NCI-H187 (cell line): ENCODE results near the gene RABGGTB.
"Not testable (repeated sequence)": the region's sequence is repeated elsewhere in the genome, so short reads cannot be mapped to it uniquely, and the experiment has no call there.

ENCODE experiments used
- DNase-seq, 2 experiments: peaks; one replicate each; lab custom pipeline; 2025; lab: John Stamatoyannopoulos, UW

Gene RABGGTB

GRCh38 chr1:75795703-75796193, 9.7 kb downstream of the RABGGTB start:
- DNase-seq, result no peak

- no peak for DNase-seq
Observed at GRCh38 chr1:75796376-75797272, 10.6 kb downstream of the RABGGTB start, which contains the start of gene MSH4. MSH4 (plus strand) TSS chr1:75796882; CDS start chr1:75796986, 104 bp downstream.

DNA sequence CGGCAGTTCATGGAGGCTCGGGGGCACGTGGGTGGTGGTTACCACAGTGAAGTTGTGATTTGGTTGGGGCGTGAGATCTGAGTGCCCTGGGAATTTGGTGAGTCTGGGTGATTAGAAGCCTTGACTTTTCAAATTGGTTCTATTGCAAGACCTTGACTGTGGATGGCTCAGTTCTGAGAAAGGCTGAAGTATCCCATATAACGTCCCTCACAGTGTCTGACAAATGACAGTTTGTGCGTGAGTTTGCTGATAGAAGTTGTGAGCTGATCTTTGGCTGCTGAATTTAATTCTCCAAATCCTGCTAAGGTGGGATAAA, 11.2 kb downstream of the RABGGTB start:
- no peak for DNase-seq

GRCh38 chr1:75797606-75798216, 11.7 kb downstream of the RABGGTB start:
- DNase-seq, result no peak

DNA sequence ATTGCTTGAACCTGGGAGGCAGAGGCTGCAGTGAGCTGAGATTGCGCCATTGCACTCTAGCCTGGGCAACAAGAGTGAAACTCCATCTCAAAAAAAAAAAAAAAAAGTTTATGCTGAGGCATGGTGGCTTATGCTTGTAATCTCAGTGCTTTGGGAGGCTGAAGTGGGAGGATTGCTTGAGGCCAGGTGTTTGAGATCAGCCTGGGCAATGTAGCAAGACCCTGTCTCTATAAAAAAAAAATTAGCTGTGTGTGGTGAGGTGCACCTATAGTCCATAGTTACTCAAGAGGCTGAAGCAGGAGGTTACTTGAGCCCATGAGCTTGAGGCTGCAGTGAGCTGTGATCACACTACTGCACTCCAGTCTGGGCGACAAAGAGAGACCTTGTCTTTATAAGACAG, 15.4 kb downstream of the RABGGTB start:
- not testable (repeated sequence) for DNase-seq

DNA sequence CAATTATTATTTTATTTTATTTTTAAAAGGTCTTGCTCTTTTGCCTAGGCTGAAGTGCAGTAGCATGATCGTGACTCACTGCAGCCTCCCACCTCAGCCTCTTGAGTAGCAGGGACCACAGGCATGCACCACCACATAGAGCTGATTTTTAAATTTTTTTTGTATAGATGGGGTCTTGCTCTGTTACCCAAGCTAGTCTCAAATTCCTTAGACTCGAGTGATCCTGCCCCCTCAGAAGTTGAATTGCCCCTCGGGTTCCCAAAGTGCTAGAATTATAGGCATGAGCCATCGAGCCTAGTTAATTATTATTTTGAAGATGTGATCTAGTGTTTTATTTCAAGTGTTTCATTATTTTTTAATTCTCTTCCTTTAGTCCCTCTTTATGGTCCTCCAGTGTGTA, 22.9 kb downstream of the RABGGTB start:
- DNase-seq, result no peak

DNA sequence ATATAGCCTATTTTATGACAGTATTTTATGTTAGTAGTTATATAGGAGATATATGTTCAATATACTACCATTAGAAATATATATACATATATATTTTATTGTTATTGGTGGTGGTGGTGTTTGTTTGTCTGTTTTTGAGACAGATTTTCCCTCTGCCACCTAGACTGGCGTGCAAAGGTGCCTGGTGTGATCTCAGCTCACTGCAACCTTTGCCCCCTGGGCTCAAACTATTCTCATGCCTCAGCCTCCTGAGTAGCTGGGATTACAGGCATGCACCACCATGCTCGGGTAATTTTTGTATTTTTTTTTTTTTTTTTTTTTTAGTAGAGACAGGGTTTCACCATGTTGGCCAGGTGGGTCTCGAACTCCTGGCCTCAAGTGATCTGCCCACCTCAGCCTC, 24.1 kb downstream of the RABGGTB start:
- DNase-seq, result not testable (repeated sequence)

GRCh38 chr1:75811211-75811981, 25.3 kb downstream of the RABGGTB start:
- DNase-seq, result no peak

DNA sequence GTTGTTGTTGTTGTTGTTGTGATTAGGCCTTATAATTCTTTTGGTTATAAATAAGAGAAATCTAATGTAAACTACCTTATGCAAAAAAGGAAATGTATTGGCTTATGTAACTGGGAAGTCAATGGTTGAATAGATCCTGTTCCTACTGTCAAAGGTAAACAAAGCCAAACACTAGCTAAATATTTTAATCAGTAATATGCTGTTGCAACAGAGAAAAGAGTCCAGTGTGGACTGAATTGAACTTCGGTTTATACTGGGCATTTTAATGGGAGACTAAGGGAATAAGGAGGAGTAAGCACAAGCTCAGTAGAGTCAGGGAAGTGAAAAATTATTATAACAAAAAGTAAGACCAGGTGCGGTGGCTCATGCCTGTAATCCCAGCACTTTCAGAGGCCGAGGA, 26.0 kb downstream of the RABGGTB start:
- DNase-seq, result no peak

DNA sequence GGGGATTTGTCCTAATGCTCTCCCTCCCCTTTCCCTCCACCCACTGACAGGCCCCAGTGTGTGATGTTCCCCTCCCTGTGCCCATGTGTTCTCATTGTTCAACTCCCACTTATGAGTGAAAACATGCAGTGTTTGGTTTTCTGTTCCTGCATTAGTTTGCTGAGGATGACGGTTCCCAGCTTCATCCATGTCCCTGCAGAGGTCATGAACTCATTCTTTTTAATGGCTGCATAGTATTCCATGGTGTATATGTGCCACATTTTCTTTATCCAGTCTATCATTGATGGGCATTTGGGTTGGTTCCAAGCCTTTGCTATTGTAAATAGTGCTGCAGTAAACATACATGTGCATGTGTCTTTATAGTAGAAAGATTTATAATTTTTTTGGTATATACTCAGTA, 37.5 kb downstream of the RABGGTB start:
- DNase-seq, result not testable (repeated sequence)

GRCh38 chr1:75836528-75837100, 50.6 kb downstream of the RABGGTB start:
- no peak for DNase-seq

- DNase-seq, result no peak
Observed at GRCh38 chr1:75838079-75838478, 52.0 kb downstream of the RABGGTB start.

GRCh38 chr1:75841421-75841820, 55.4 kb downstream of the RABGGTB start:
- DNase-seq, result no peak
